Gastroesophageal sphincter (tissue), 3 donors: Measurements from ENCODE around the gene HYAL4.

Source experiments
- EP300 ChIP-seq: sonication (generic); formaldehyde crosslinking; IDR thresholded peaks from one replicate; pipeline ENCODE4 v1.6.1; 2017; ENCODE audit warnings: antibody characterized with exemption, mild to moderate bottlenecking
- POLR2AphosphoS5 ChIP-seq: sonication (generic); formaldehyde crosslinking; IDR thresholded peaks from one replicate; pipeline ENCODE4 v1.6.1; 2017; ENCODE audit warnings: antibody characterized with exemption
- TF ChIP-seq, protein P1 (sequence below), 4 experiments: fragments of 200-600 bp in 2 of 4; fragments of 450-650 bp in 2 of 4; sonication (generic) in 1 of 4; IDR thresholded peaks; one replicate each; pipeline ENCODE4 v1.5.1; 2017 to 2019; ENCODE audit warnings: antibody characterized with exemption in 4 of 4, mild to moderate bottlenecking in 2 of 4, moderate library complexity in 2 of 4

DNA sequence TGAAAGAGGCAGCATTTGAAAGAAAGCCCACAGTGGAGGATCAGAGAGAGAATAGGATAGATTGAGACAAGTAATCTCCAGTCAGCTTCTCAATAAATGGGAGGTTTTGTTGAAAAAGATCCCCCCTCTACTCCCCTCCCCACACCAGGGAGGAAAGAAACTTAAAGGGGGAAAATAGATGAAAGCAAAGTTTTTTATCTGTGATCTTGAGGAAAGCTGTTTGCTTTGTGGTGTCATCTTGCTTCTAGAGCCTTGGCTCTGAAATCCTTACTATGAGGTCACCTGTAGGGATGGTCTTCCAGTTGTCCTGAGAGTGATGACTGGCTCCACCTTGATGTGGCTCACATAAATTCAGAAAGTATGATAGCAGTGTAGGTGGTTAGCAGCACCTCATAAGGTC, 80.0 kb downstream of the HYAL4 start, which contains the start of gene SPAM1:
- TF ChIP-seq, protein P1, sequence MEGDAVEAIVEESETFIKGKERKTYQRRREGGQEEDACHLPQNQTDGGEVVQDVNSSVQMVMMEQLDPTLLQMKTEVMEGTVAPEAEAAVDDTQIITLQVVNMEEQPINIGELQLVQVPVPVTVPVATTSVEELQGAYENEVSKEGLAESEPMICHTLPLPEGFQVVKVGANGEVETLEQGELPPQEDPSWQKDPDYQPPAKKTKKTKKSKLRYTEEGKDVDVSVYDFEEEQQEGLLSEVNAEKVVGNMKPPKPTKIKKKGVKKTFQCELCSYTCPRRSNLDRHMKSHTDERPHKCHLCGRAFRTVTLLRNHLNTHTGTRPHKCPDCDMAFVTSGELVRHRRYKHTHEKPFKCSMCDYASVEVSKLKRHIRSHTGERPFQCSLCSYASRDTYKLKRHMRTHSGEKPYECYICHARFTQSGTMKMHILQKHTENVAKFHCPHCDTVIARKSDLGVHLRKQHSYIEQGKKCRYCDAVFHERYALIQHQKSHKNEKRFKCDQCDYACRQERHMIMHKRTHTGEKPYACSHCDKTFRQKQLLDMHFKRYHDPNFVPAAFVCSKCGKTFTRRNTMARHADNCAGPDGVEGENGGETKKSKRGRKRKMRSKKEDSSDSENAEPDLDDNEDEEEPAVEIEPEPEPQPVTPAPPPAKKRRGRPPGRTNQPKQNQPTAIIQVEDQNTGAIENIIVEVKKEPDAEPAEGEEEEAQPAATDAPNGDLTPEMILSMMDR (IDR thresholded peaks at IDR 0.05), result no peak
- TF ChIP-seq EP300 (no peak), POLR2AphosphoS5 (no peak)
